Bronchial epithelial cell (primary cell): ENCODE results near the gene NPAS3. TPM values are rescaled to one million over a fixed set of nuclear protein-coding genes. Genes with fewer than 3 reads are reported as not detected.

Experiments
- DNase-seq: peaks from one replicate; pipeline ENCODE4 v3.0.0-alpha.2; 2010; ENCODE audit warnings: low read depth
- FAIRE-seq: peaks from 2 replicates; lab custom pipeline; 2011; peaks lifted over from hg19 to GRCh38; lab: Jason Lieb, UNC
- H3K27me3 ChIP-seq: 2 replicates; pipeline ENCODE4 v1.5.1; 2011; ENCODE audit warnings: low read length; ENCODE audit not compliant: control insufficient read depth, insufficient read depth
- H3K36me3 ChIP-seq: 2 replicates; pipeline ENCODE4 v1.5.1; 2011; ENCODE audit warnings: low read length; ENCODE audit not compliant: control insufficient read depth, insufficient read depth
- H3K4me3 ChIP-seq: 2 replicates; pipeline ENCODE4 v1.5.1; 2011; ENCODE audit warnings: mild to moderate bottlenecking, low read depth, low read length, control low read depth
- total RNA-seq: library from RNA; depleted of rRNA; stranded (reverse); fragments of >200 nt; gene quantifications from 2 replicates; pipeline ENCODE4 v1.2.1, GENCODE V29; 2014
- TF ChIP-seq, protein P1 (sequence below): IDR thresholded peaks from 2 replicates; pipeline ENCODE4 v1.5.1; 2011; ENCODE audit warnings: mild to moderate bottlenecking, moderate library complexity, low read length, control low read depth, inconsistent platforms; ENCODE audit not compliant: insufficient read depth, severe bottlenecking

NPAS3 gene
- total RNA-seq, 1 donor from 2014 or later, result not detected

DNA sequence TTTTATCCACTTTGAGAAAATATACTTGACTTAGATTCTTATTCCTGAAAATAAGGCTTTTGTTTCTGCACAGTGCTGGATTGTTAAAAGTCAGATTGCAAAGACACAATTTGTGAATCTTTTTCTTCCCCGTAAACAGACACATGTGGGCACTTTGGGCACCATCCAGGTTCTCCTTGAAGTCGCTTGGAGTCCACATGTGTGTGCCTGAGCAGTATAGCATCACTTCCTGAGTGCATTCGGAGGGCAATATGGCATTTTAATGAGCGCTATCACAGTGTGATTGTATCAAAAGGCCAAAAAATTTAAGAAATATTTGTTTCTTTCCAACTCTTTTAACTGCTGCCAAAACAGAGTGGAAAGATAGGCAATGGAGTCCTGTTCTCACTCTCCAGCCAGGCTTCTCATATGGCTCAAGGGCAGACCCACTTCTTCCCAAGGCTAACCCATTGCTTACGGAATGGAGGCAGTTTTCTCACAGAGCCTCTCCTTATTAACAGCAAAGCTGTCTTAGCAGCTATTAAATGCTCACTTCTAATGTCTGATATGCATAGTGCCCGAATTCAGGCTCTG is 615.1 kb downstream of the NPAS3 start:
- TF ChIP-seq, protein P1, sequence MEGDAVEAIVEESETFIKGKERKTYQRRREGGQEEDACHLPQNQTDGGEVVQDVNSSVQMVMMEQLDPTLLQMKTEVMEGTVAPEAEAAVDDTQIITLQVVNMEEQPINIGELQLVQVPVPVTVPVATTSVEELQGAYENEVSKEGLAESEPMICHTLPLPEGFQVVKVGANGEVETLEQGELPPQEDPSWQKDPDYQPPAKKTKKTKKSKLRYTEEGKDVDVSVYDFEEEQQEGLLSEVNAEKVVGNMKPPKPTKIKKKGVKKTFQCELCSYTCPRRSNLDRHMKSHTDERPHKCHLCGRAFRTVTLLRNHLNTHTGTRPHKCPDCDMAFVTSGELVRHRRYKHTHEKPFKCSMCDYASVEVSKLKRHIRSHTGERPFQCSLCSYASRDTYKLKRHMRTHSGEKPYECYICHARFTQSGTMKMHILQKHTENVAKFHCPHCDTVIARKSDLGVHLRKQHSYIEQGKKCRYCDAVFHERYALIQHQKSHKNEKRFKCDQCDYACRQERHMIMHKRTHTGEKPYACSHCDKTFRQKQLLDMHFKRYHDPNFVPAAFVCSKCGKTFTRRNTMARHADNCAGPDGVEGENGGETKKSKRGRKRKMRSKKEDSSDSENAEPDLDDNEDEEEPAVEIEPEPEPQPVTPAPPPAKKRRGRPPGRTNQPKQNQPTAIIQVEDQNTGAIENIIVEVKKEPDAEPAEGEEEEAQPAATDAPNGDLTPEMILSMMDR, result no peak
- H3K27me3 ChIP-seq, result no peaks in the 10 kb centered on the region
- FAIRE-seq, result no peak

DNA sequence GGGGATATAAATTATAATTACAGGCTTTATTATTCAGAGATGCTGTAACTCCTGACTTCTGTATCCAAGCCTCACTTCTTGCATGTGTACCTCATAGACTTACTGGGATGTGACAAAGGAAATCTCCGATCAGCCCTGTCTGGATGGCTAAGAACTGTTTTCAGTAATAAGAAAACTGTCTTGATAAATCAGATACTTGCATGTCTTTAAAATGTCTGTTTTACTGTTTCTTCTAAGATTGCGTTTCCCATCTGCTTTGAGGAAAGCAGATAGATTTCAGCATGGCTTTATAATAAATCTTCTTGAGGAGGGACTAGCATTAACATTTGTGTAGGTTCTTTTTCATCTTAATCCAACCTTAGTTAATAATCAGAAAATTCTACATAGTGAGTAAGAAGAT is 616.3 kb downstream of the NPAS3 start:
- no peaks in the 10 kb centered on the region for H3K27me3 ChIP-seq
- DNase-seq (no peak), FAIRE-seq (no peak)
- no peak overlapping the region for H3K4me3 ChIP-seq
- H3K36me3 ChIP-seq, result no peaks in the 10 kb centered on the region
- TF ChIP-seq, protein P1, result no peak

More for the DNA sequence above, 615.1 kb downstream of the NPAS3 start:
- Histone ChIP-seq H3K4me3 (no peak overlapping the region), H3K36me3 (no peaks in the 10 kb centered on the region)
- DNase-seq, result no peak

DNA sequence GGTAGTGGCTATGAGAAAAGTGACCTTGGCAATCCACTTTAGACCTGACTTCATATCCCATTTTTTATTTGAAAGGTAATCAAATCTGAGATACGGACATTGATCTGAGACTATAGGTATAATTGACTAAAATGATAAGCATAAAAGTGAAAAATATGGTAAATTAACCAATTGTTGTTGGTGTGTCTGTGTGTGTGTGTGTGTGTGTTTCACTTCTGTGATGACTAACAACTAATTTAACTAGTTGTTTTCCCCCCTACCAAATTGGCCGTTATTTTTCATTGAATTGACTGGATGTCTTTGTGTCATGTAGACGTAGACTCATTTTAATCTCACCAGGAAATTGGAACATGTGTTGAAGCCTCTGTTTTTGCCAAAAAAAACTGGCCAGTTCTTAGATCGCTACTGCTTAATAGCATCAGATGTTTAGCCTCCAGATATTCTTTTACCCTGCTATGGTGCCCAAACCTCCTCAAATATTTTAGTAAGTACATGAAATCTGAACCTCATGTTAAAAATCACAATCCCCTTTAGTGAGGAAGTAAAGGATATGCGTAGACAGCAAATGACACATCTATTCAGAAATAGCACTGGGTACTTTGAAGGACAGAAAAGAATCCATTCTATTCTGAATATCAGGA is 617.2 kb downstream of the NPAS3 start:
- Histone ChIP-seq H3K27me3 (no peaks in the 10 kb centered on the region), H3K4me3 (no peak overlapping the region), H3K36me3 (no peaks in the 10 kb centered on the region)
- FAIRE-seq (no peak), DNase-seq (no peak)
- TF ChIP-seq, protein P1, result no peak

DNA sequence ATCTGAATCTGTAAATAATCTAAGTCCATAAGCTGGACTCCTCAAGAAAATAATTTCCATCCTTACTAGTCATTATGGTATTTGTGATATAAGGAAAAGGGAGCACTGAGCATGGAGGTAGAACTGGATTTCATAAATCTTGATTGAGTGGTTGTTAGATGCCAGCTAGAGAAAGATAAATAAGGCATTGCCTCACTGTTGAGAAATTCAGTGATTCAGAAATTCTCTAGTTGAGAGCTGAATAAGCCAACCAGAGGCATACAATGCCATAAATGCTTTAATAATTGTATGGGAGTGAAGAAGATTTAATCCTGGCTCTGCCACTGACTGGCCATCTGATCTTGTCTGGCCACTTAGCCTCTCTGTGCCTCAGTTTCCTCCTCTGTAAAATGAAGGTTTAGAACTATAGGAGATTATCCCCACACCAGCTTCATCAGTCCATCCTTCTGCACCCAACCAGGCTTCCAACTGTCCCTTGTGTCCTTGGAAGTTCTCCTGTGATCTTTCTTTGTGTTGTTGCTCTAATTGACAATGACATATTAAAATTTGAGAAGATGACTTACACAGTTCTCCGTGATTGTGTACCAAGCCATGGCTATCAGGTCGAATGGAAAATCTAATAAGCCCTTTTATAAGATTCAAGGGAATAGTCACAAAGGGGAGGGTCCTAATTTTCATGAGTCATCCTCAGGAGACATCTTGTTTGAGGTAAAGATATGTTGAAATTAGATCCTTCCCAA is 617.9 kb downstream of the NPAS3 start:
- no peaks in the 10 kb centered on the region for H3K27me3 ChIP-seq
- peak; percentile 92 for DNase-seq
- no peak for FAIRE-seq
- TF ChIP-seq, protein P1, result no peak
- no peaks in the 10 kb centered on the region for H3K36me3 ChIP-seq
- H3K4me3 ChIP-seq, result no peak overlapping the region

DNA sequence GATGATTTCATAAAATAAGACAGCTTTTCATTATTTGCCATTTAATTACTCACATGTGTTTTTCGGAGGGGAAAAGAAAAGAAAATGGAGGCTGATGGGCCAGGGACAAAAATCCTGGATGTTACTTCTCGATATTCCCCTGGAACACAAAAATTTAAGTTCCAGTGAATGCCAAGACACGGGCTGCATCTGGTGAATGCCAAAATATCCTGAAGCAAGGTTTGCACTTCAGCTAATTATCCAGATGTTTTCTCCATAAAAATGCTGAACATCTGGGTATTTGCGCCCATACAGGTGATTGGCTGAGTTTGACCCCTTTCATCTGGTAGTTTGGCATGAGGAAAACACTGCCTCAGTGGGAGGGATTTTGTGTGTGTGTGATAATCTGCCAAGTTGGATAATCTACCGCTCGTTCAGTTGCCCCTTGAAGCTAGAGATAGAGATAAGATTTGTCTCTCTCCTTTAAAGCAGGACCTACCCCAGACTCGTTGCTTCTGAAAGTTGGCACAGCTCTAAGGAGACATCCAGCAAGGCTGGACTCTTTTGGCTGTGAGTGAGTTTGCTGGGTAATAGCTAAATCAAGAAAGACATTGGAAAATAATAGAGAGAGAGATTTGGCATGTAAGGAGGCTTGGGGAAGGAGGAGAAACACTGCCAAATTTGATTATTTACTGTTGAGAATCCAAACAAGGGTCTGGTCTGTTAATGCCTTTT is 622.2 kb downstream of the NPAS3 start:
- Histone ChIP-seq H3K4me3 (no peak overlapping the region), H3K36me3 (no peaks in the 10 kb centered on the region), H3K27me3 (no peaks in the 10 kb centered on the region)
- DNase-seq, result no peak
- no peak for FAIRE-seq
- TF ChIP-seq, protein P1, result no peak
